Transverse colon (tissue), 3 donors: ENCODE measurements around the gene LAMB4.

ENCODE experiments used
- POLR2A ChIP-seq: fragments of 450-650 bp; IDR thresholded peaks from one replicate; pipeline ENCODE4 v1.6.1; 2016; ENCODE audit warnings: antibody characterized with exemption, mild to moderate bottlenecking, moderate library complexity
- TF ChIP-seq, protein P1 (sequence below), 5 experiments: fragments of 200-600 bp in 3 of 5; fragments of 450-650 bp in 2 of 5; sonication (generic) in 3 of 5; IDR thresholded peaks; 1 replicate in 2 of 5; 2 replicates in 3 of 5; pipeline ENCODE4 v1.5.1; 2016 to 2017; ENCODE audit warnings: antibody characterized with exemption in 5 of 5, inconsistent platforms in 3 of 5, mild to moderate bottlenecking in 2 of 5, moderate library complexity in 1 of 5

DNA sequence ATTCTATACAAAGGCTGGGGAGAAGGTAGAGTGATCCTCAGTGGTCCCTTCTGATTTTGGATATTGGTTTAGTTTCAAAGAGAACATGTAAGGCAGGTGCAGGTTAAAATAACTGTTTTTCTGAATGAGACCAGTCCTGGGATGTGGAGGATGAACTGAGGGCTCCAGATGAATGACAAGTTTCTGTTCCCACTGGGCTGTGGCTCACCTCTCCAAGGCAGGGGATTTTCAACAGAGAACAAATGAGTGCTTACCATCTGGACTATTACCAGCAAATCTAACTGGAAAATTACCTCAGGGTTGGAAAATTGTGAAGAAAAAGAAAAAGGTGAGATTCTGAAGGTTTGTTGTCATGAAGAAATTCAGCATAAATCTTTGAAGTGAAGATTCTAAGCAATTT is 8.0 kb downstream of the LAMB4 start:
- TF ChIP-seq, protein P1, sequence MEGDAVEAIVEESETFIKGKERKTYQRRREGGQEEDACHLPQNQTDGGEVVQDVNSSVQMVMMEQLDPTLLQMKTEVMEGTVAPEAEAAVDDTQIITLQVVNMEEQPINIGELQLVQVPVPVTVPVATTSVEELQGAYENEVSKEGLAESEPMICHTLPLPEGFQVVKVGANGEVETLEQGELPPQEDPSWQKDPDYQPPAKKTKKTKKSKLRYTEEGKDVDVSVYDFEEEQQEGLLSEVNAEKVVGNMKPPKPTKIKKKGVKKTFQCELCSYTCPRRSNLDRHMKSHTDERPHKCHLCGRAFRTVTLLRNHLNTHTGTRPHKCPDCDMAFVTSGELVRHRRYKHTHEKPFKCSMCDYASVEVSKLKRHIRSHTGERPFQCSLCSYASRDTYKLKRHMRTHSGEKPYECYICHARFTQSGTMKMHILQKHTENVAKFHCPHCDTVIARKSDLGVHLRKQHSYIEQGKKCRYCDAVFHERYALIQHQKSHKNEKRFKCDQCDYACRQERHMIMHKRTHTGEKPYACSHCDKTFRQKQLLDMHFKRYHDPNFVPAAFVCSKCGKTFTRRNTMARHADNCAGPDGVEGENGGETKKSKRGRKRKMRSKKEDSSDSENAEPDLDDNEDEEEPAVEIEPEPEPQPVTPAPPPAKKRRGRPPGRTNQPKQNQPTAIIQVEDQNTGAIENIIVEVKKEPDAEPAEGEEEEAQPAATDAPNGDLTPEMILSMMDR (IDR thresholded peaks at IDR 0.05) = no peak
- TF ChIP-seq POLR2A = no peak
